Neural cell (in vitro differentiated cells): ENCODE measurements around the gene ST6GALNAC5. TPM values are rescaled to one million over a fixed set of nuclear protein-coding genes. Genes with fewer than 3 reads are reported as not detected.

Source experiments
- H2AFZ ChIP-seq: fragments of 200-600, 300-800 bp; sonication (generic), shearing (Covaris generic); 2 replicates; pipeline ENCODE4 v1.6.0; 2014; ENCODE audit warnings: low read depth, mild to moderate bottlenecking, antibody characterized with exemption, low read length, moderate library complexity
- H3F3A ChIP-seq: fragments of 200-600 bp; shearing (Covaris generic); 2 replicates; pipeline ENCODE4 v1.6.1; 2016; ENCODE audit warnings: mild to moderate bottlenecking, moderate library complexity, mixed read lengths, antibody characterized with exemption, low read length; ENCODE audit not compliant: insufficient read depth, poor library complexity, severe bottlenecking
- H3K27ac ChIP-seq: fragments of 200-600, 300-800 bp; sonication (generic), shearing (Covaris generic); 2 replicates; pipeline ENCODE4 v1.5.1; 2014; ENCODE audit warnings: mild to moderate bottlenecking, low read length, moderate library complexity
- H3K27me3 ChIP-seq: fragments of 300-800, 200-600 bp; sonication (generic), shearing (Covaris generic); 2 replicates; pipeline ENCODE4 v1.6.0; 2014; ENCODE audit warnings: mild to moderate bottlenecking, low read depth, low read length, moderate library complexity; ENCODE audit not compliant: insufficient read depth
- H3K36me3 ChIP-seq: fragments of 300-800, 200-600 bp; sonication (generic), shearing (Covaris generic); 2 replicates; pipeline ENCODE4 v1.5.1; 2014; ENCODE audit warnings: mild to moderate bottlenecking, antibody characterized with exemption, low read length, moderate library complexity; ENCODE audit not compliant: insufficient read depth
- H3K4me2 ChIP-seq: fragments of 300-800, 200-600 bp; sonication (generic), shearing (Covaris generic); 2 replicates; pipeline ENCODE4 v1.6.0; 2014; ENCODE audit warnings: mild to moderate bottlenecking, low read length
- H3K4me3 ChIP-seq: fragments of 300-800, 200-600 bp; sonication (generic), shearing (Covaris generic); 2 replicates; pipeline ENCODE4 v1.5.1; 2014; ENCODE audit warnings: mild to moderate bottlenecking, low read length, moderate library complexity
- H3K79me2 ChIP-seq: fragments of 200-600 bp; shearing (Covaris generic); replicated peaks from 2 replicates; pipeline ENCODE4 v1.6.0; 2014; ENCODE audit warnings: mild to moderate bottlenecking, low read length, moderate library complexity; ENCODE audit not compliant: insufficient read depth
- H3K9ac ChIP-seq: fragments of 300-800, 200-600 bp; sonication (generic), shearing (Covaris generic); 2 replicates; pipeline ENCODE4 v1.6.1; 2016; ENCODE audit warnings: mild to moderate bottlenecking, low read length, mixed read lengths
- H3K9me2 ChIP-seq: fragments of 200-600 bp; shearing (Covaris generic); 2 replicates; pipeline ENCODE4 v1.6.1; 2016; ENCODE audit warnings: mild to moderate bottlenecking, low read length, mixed read lengths; ENCODE audit not compliant: insufficient read depth
- H3K9me3 ChIP-seq: fragments of 200-600, 300-800 bp; sonication (generic), shearing (Covaris generic); 2 replicates; pipeline ENCODE4 v1.6.1; 2016; ENCODE audit warnings: mild to moderate bottlenecking, mixed run types, low read length, moderate library complexity, mixed read lengths
- H4K20me1 ChIP-seq: fragments of 200-600 bp; shearing (Covaris generic); 2 replicates; pipeline ENCODE4 v1.6.1; 2016; ENCODE audit warnings: mild to moderate bottlenecking, mixed run types; ENCODE audit not compliant: insufficient read depth
- EP300 ChIP-seq: fragments of 450-650 bp; conservative IDR thresholded peaks from 2 replicates; pipeline ENCODE4 v1.6.1; 2014; ENCODE audit warnings: antibody characterized with exemption, mild to moderate bottlenecking, moderate library complexity; ENCODE audit not compliant: poor library complexity, severe bottlenecking
- EZH2 ChIP-seq: fragments of 200-600, 300-800 bp; shearing (Covaris generic), sonication (generic); IDR thresholded peaks from 2 replicates; pipeline ENCODE4 v1.6.1; 2014; ENCODE audit warnings: antibody characterized with exemption, low read length, borderline replicate concordance, mild to moderate bottlenecking; ENCODE audit not compliant: insufficient read depth, poor library complexity, severe bottlenecking
- MXI1 ChIP-seq: fragments of 450-650 bp; conservative IDR thresholded peaks from 2 replicates; pipeline ENCODE4 v1.6.1; 2014; ENCODE audit warnings: antibody characterized with exemption, mild to moderate bottlenecking; ENCODE audit not compliant: poor library complexity, severe bottlenecking
- POLR2AphosphoS5 ChIP-seq: IDR thresholded peaks from 2 replicates; pipeline ENCODE4 v1.6.1; 2012
- RAD21 ChIP-seq: fragments of 450-650 bp; conservative IDR thresholded peaks from 2 replicates; pipeline ENCODE4 v1.6.1; 2014; ENCODE audit warnings: antibody characterized with exemption, mild to moderate bottlenecking, moderate library complexity
- SMC3 ChIP-seq: fragments of 450-650 bp; conservative IDR thresholded peaks from 2 replicates; pipeline ENCODE4 v1.6.1; 2014; ENCODE audit warnings: antibody characterized with exemption, mild to moderate bottlenecking, moderate library complexity; ENCODE audit not compliant: poor library complexity
- TAF1 ChIP-seq: IDR thresholded peaks from 2 replicates; pipeline ENCODE4 v1.6.1; 2012; ENCODE audit warnings: low read depth
- polyA plus RNA-seq: library from polyadenylated mRNA; depleted of rRNA; stranded (reverse); fragments of >200 nt; gene quantifications from 2 replicates; pipeline ENCODE4 v1.2.3, GENCODE V29; 2014
- TF ChIP-seq, protein P1 (sequence below): fragments of 450-650 bp; IDR thresholded peaks from 2 replicates; pipeline ENCODE4 v1.5.1; 2014; ENCODE audit warnings: antibody characterized with exemption, mild to moderate bottlenecking, moderate library complexity; ENCODE audit not compliant: poor library complexity, severe bottlenecking

Gene ST6GALNAC5
- polyA plus RNA-seq, 1 donor from 2014 or later = 57.3 TPM

DNA sequence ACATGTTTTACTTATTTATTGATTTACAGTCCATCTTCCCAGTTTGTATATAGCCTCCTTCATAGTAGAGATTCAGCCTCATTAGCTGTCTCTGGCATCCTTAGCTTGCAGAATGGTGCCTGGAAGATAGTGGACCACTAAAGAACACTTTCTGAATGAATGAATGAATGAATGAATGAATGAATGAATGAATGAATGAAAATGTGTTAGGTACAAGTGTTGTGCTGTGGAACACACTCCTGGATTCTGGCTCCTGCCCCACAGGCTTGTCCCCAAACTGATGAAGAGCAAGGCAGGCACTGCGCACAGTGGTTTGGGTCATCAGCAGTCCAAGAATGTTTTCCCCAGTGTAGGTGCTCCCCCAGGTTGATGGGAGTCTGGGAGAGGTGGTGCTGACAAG is 159.4 kb downstream of the ST6GALNAC5 start:
- H3K4me2 ChIP-seq = no peak overlapping the region
- no peaks in the 10 kb centered on the region for H3F3A ChIP-seq
- TF ChIP-seq EP300 = no peak
- TF ChIP-seq TAF1 = no peak
- no peak for TF ChIP-seq MXI1
- no peak for TF ChIP-seq RAD21
- TF ChIP-seq EZH2 = no peak
- H3K9ac ChIP-seq = no peak overlapping the region
- no peaks in the 10 kb centered on the region for H3K27me3 ChIP-seq
- no peak overlapping the region for H3K4me3 ChIP-seq
- no peak overlapping the region for H2AFZ ChIP-seq
- H4K20me1 ChIP-seq = no peaks in the 10 kb centered on the region
- H3K36me3 ChIP-seq = no peaks in the 10 kb centered on the region
- no peak overlapping the region for H3K27ac ChIP-seq
- H3K9me2 ChIP-seq = no peaks in the 10 kb centered on the region
- no peaks in the 10 kb centered on the region for H3K9me3 ChIP-seq
- no peaks in the 10 kb centered on the region for H3K79me2 ChIP-seq

DNA sequence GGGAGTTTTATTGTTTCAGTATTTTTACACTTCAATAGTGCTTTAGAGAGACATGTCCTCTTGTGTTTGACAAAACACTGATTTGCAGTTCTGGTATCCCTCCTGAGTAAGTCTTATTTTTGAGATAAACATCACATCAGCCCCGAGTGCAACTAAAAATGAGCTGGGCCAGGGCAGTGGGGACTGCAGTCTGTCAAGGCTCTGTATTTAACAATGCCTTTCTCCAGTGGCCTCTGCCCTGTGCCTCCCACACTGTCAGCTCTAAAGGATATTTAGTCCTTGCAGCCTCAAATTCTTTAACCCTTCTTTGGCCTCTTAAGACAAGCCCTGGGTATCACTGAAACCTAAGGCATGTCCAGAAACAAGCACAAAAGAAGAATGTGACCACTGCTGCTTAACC is 160.6 kb downstream of the ST6GALNAC5 start:
- H3K4me3 ChIP-seq = no peak overlapping the region

DNA sequence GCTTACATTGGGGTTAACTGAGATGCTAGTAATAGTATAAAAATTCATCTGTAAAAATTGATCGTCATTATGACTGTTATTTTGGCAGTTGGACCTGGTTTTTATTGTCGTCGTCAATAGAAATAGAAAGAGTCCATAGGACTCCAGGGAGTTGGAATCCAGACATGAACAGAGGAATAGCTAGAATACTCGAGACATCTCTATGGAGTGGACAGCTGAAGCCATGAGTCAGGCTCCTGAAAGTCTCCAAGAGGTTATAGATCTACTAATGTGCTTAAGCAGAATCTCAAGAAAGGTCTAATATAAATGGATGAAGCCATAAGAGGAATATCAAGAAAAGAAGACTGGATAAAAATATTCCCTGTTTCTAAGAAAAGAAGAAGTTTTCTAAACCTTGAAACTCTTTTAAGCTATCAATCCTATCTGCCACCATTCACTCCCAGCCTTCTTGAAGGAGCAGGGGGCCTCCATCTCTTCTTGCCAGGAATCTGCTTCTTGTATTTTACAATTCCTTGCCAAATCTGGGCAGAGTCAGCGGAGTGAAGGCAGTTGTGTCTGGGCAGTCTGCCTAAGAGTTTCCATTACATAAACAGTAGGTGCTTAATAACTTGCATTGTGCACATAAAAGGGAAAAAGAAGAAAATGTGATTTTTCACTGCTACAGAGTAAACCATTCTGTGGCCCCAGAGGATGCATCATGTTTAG is 163.3 kb downstream of the ST6GALNAC5 start:
- Histone ChIP-seq H3K9ac (no peak overlapping the region), H3K4me2 (no peak overlapping the region), H3K4me3 (no peak overlapping the region), H3K9me3 (no peaks in the 10 kb centered on the region), H3K79me2 (no peaks in the 10 kb centered on the region), H3K9me2 (no peaks in the 10 kb centered on the region), H3K27me3 (no peaks in the 10 kb centered on the region), H4K20me1 (no peaks in the 10 kb centered on the region), H2AFZ (no peak overlapping the region), H3F3A (no peaks in the 10 kb centered on the region), H3K36me3 (no peaks in the 10 kb centered on the region), H3K27ac (no peak overlapping the region)
- TF ChIP-seq EZH2 = no peak
- TF ChIP-seq POLR2AphosphoS5 = no peak
- TF ChIP-seq MXI1 = no peak
- TF ChIP-seq SMC3 = no peak
- TF ChIP-seq TAF1 = no peak
- TF ChIP-seq, protein P1, sequence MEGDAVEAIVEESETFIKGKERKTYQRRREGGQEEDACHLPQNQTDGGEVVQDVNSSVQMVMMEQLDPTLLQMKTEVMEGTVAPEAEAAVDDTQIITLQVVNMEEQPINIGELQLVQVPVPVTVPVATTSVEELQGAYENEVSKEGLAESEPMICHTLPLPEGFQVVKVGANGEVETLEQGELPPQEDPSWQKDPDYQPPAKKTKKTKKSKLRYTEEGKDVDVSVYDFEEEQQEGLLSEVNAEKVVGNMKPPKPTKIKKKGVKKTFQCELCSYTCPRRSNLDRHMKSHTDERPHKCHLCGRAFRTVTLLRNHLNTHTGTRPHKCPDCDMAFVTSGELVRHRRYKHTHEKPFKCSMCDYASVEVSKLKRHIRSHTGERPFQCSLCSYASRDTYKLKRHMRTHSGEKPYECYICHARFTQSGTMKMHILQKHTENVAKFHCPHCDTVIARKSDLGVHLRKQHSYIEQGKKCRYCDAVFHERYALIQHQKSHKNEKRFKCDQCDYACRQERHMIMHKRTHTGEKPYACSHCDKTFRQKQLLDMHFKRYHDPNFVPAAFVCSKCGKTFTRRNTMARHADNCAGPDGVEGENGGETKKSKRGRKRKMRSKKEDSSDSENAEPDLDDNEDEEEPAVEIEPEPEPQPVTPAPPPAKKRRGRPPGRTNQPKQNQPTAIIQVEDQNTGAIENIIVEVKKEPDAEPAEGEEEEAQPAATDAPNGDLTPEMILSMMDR = no peak

More for the DNA sequence above, 160.6 kb downstream of the ST6GALNAC5 start:
- Histone ChIP-seq H3K4me2 (no peak overlapping the region), H3F3A (no peaks in the 10 kb centered on the region), H3K9me2 (no peaks in the 10 kb centered on the region), H3K36me3 (no peaks in the 10 kb centered on the region), H4K20me1 (no peaks in the 10 kb centered on the region), H2AFZ (no peak overlapping the region), H3K9ac (no peak overlapping the region), H3K27ac (no peak overlapping the region), H3K9me3 (no peaks in the 10 kb centered on the region), H3K79me2 (no peaks in the 10 kb centered on the region), H3K27me3 (no peaks in the 10 kb centered on the region)
- TF ChIP-seq EP300 (no peak), RAD21 (no peak), TAF1 (no peak), EZH2 (no peak)
